ENCODE results near the gene SWAP70. TPM values are rescaled to one million over a fixed set of nuclear protein-coding genes. Genes with fewer than 3 reads are reported as not detected.
"Not testable (repeated sequence)": the region's sequence is repeated elsewhere in the genome, so short reads cannot be mapped to it uniquely, and the experiment has no call there.

The SWAP70 gene
- total RNA-seq, 1 experiment from 2014 or later, result 7.9 TPM

GRCh38 chr11:9689721-9690120 lies 25.8 kb downstream of the SWAP70 start:
- no peak for DNase-seq (ENCODE audit: extremely low read depth, low read depth)

GRCh38 chr11:9691865-9692264 lies 28.0 kb downstream of the SWAP70 start:
- no peak for DNase-seq (ENCODE audit: extremely low read depth, low read depth)

GRCh38 chr11:9692691-9693090 lies 28.8 kb downstream of the SWAP70 start:
- DNase-seq (ENCODE audit: extremely low read depth, low read depth), result no peak

DNA sequence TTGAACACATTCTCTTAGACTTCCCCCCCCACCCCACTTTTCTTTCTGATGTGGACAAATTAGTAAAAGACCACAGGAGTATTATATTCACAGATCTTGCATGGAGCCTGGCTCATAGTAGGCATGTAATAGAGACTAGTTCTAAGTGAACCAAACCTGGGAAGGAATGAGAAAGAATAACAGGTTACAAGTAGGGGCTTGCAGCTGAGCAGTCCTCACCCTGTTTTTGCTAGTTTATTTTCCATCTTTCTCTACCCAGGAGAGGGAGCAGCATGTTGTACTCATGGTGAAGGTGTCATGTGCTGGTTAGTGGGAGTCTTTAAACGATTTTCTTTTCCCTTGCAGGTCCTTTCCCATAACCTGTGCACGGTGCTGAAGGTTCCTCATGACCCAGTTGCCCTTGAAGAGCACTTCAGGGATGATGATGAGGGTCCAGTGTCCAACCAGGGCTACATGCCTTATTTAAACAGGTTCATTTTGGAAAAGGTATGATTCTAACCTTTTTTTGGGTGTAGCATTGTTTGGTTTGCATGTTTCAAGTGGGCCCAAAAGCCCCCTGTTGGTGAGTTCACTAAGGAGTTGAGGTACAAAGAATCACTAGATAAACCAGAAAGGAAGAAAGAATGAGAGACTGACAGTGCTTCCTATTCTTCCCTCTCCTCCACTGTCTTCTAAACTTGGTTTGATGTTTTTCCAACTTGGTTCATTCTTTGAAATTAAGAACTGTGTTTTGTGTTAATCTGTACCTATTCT lies 30.1 kb downstream of the SWAP70 start:
- no peak for DNase-seq (ENCODE audit: extremely low read depth, low read depth)

- not testable (repeated sequence) for DNase-seq (ENCODE audit: extremely low read depth, low read depth)
Measured at GRCh38 chr11:9695228-9695627, 31.4 kb downstream of the SWAP70 start.

DNA sequence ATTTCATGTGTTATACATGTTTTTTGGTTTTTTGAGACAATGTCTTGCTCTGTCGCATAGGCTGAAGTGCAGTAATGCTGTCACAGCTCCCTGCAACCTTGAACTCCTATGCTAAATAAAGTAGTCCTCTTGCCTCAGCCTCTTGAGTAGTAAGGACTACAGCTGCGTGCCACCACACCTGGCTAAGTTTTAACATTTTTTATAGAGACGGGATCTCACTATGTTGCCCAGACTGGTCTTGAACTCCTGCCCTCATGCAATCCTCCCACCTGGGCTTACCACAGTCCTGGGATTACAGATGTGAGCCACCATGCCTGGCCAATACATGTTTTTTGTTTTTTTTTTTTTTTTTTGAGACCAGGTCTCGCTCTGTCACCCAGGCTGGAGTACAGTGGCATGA lies 33.9 kb downstream of the SWAP70 start:
- DNase-seq (ENCODE audit: extremely low read depth, low read depth), result no peak

GRCh38 chr11:9700105-9700801 lies 36.4 kb downstream of the SWAP70 start:
- no peak for DNase-seq (ENCODE audit: extremely low read depth, low read depth)

- DNase-seq (ENCODE audit: extremely low read depth, low read depth), result no peak
Measured at GRCh38 chr11:9701799-9702198, 37.9 kb downstream of the SWAP70 start.

DNA sequence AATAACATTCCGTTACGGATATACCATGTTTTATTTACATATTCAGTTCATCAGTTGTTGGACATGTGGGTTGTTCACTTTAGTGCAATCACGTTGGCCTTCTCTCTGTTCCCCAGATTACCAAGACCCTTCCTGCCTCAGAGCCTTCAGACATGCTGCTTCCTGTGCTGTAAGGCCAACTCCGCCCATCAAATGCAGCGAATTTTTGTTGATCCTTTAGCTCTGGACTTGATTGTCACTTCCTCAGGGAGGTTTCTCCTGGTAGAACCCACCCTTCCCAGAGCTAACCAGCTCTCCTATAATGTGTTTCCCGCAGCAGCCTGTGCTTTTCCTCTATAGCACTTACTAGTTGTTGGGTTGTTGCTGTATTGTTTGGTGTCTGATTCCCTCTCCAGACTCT lies 39.4 kb downstream of the SWAP70 start:
- DNase-seq (ENCODE audit: extremely low read depth, low read depth), result no peak

DNA sequence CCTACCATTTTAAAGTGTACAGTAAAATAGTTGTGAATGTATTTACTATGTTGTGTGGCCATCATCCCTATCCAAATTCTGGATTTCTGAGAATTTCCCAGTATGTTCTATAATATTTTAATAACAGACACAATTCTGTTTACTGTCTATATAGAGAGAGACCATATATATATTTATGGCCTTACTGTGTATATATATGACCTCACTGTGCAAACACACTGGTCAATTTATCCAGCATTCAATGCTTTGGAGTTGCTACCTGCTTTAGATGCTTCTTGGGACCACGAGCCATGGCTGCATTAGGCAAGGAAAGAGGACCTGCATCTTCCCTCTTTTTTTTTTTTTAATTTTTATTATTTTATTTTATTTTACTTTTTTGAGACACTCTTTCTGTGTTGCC lies 40.2 kb downstream of the SWAP70 start:
- no peak for DNase-seq (ENCODE audit: extremely low read depth, low read depth)

DNA sequence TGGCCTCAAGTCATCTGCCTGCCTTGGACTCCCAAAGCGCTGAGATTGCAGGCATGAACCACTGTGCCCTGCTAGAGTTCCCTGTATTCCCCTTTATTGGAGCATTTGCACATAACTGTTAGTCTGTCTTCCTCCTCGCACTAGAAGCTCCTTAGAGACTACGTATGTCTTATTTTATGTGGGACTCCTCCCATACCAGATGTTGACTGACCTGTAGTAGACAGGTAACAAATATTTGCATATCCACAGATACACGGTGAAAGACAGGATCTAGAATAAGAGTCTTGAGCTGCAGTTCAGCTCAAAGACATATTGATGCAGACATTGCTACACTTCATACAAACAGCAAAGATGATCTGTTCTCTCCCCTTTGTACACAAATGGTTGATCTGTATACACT lies 40.7 kb downstream of the SWAP70 start:
- no peak for DNase-seq (ENCODE audit: extremely low read depth, low read depth)

- DNase-seq (ENCODE audit: extremely low read depth, low read depth), result not testable (repeated sequence)
Measured at GRCh38 chr11:9705361-9705760, 41.5 kb downstream of the SWAP70 start.

DNA sequence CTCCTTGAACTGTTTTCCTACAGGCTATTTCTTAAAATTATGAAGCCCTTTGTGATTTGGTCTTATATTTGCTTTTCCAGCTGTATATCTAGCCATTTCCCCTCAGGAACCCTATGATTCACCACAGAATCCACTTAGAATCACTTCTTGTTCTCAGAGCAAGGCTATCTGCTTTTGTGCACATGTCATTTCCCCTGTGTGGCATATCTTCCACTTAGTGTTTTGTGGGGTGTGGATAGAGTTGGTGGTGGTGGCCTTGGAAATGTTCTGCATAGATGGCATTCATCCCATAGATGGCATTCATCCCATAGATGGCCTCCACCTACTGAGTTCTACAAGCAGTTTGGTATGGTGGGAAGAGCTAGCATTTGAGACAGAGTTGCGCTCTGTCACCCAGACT lies 44.7 kb downstream of the SWAP70 start:
- DNase-seq (ENCODE audit: extremely low read depth, low read depth), result no peak

GRCh38 chr11:9710223-9710622 lies 46.3 kb downstream of the SWAP70 start:
- DNase-seq (ENCODE audit: extremely low read depth, low read depth), result no peak

- DNase-seq (ENCODE audit: extremely low read depth, low read depth), result no peak
Measured at GRCh38 chr11:9710852-9711251, 47.0 kb downstream of the SWAP70 start.

DNA sequence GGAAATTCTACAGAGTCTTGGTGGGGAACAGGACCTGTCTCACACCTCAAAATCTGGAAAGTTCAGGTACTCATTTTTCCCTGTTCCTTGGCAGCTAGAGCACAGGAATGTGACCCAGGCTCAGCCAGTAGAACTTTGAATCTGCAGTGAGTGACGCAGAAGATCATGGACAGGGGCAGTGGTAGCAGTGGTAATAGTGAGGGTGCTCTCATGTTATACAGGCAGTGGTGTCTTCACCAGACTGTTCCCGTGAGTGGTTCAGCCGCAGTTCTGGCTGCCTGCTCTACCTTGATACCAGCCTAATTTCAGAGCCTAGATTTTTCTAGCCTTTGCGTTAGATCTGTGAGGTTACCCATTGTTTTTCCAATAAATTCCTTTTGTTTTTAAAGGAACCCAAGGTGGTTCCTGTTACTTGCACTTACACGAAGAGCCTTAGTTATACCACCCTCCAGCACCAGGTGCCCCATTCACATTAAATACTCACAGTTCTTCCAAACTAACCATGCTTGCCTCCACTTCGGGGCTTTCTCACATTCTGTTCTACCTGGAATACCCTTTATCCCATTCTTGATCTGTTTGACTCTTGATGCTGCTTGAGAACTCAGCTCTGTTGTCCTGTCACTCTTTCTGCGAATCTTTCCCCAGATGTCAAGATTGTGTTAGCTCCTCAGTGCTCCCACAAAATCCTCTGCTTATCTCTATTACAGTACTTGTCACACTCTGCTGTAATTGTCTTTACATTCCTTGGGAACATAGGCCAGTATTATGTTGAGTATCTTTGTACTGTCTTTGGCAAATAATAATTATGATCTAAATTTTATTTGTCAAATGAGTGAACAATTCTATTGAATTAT lies 47.8 kb downstream of the SWAP70 start:
- no peak for DNase-seq (ENCODE audit: extremely low read depth, low read depth)

GRCh38 chr11:9714272-9714940 lies 50.5 kb downstream of the SWAP70 start:
- no peak for DNase-seq (ENCODE audit: extremely low read depth, low read depth)

DNA sequence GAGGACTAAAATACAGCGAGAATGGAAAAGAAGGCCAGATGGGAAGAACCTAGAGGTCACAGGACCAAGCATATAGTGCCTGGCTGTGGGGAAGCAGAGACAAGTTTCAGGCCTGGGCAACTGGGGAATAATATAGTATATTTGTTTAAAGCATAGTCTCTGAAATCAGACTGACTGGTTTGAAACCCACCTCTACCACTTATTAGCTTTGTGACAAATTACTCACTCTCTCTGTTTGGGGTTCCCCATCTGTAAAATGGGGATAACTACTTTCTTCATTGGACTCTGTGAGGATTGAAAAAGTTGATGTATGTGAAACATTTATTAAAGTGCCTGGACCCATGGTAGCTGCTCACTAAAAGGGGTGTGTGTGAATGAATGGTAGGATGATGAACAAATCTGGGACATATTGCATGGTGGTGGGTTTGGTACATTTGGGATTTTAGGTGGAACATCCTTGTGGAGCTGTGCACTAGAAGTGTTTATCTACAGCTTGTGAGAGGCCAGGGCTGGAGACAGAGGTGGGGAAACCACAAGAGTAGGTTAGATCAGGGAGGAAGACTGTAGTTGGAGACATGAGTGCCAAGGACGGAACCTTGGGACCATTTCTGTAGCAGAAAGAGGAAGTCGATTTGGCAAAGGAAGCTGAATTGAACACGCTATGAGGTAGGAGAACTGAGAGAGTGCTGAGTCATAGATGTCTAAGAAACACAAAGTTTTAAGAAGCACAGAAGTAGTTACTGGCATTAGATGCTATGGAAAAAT lies 52.6 kb downstream of the SWAP70 start:
- peak; percentile 7 for DNase-seq (ENCODE audit: extremely low read depth, low read depth)

GRCh38 chr11:9717040-9717357 lies 53.1 kb downstream of the SWAP70 start:
- DNase-seq (ENCODE audit: extremely low read depth, low read depth), result no peak

- no peak for DNase-seq (ENCODE audit: extremely low read depth, low read depth)
Measured at GRCh38 chr11:9717719-9718118, 53.8 kb downstream of the SWAP70 start.

Measured in NCI-H460 (cell line).